Fibroblast of lung (primary cell): Measurements from ENCODE around the gene DOP1A.

Experiments
- EZH2 ChIP-seq: IDR thresholded peaks from 2 replicates; pipeline ENCODE4 v1.5.1; 2012; ENCODE audit warnings: low read length, control low read depth, mild to moderate bottlenecking; ENCODE audit errors: missing control alignments
- TF ChIP-seq, protein P1 (sequence below), 2 donors: IDR thresholded peaks in 1 of 2; conservative IDR thresholded peaks in 1 of 2; 1 replicate in 1 of 2; 2 replicates in 1 of 2; pipeline ENCODE4 v1.5.1; 2011 to 2012; ENCODE audit warnings: low read length in 2 of 2, control low read depth in 1 of 2, inconsistent platforms in 1 of 2, low read depth in 1 of 2, mild to moderate bottlenecking in 1 of 2

GRCh38 chr6:83132121-83132520 lies 64.7 kb downstream of the DOP1A start:
- TF ChIP-seq, protein P1, sequence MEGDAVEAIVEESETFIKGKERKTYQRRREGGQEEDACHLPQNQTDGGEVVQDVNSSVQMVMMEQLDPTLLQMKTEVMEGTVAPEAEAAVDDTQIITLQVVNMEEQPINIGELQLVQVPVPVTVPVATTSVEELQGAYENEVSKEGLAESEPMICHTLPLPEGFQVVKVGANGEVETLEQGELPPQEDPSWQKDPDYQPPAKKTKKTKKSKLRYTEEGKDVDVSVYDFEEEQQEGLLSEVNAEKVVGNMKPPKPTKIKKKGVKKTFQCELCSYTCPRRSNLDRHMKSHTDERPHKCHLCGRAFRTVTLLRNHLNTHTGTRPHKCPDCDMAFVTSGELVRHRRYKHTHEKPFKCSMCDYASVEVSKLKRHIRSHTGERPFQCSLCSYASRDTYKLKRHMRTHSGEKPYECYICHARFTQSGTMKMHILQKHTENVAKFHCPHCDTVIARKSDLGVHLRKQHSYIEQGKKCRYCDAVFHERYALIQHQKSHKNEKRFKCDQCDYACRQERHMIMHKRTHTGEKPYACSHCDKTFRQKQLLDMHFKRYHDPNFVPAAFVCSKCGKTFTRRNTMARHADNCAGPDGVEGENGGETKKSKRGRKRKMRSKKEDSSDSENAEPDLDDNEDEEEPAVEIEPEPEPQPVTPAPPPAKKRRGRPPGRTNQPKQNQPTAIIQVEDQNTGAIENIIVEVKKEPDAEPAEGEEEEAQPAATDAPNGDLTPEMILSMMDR (conservative IDR thresholded peaks at IDR 0.05 in 1 of 2, IDR thresholded peaks at IDR 0.05 in 1 of 2; ENCODE audit: low read depth in 1 of 2, low read length in 2 of 2) = no peak
- TF ChIP-seq EZH2 = no peak
